ENCODE measurements around the gene MLST8.

DNA sequence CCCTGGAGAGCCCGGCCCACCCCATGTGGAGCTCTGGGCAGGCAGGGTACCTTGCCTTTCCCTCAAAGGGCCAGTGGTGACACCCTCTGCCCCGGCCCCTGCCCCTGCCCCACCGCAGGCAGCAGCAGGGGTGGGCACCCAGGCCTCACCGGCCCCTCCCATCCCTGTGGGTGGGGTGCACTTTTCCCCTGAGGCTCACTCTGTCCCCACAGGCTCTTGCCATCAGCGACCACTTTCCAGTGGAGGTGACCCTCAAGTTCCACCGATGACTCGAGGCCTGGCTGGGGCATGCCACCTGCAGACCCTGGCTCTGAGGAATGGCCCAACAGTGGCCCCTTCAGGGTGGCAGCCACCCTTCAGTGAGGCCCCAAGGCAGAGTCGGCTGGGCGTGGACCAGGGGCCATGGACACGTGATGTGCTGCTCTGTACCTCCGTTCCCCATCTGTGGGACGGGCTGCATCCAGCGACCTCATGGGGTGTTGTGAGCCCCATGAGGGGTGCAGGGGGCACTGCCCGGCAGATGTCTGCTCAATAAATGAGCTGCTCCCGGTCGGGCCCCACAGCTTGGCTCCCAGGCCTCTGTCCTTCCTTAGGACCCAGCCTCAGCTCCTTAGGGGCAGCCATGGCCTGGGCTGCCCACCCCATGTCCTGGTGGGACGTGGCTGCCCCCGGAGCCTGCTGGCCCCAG, 33.0 kb downstream of the MLST8 start:
- TF ChIP-seq, protein P1, sequence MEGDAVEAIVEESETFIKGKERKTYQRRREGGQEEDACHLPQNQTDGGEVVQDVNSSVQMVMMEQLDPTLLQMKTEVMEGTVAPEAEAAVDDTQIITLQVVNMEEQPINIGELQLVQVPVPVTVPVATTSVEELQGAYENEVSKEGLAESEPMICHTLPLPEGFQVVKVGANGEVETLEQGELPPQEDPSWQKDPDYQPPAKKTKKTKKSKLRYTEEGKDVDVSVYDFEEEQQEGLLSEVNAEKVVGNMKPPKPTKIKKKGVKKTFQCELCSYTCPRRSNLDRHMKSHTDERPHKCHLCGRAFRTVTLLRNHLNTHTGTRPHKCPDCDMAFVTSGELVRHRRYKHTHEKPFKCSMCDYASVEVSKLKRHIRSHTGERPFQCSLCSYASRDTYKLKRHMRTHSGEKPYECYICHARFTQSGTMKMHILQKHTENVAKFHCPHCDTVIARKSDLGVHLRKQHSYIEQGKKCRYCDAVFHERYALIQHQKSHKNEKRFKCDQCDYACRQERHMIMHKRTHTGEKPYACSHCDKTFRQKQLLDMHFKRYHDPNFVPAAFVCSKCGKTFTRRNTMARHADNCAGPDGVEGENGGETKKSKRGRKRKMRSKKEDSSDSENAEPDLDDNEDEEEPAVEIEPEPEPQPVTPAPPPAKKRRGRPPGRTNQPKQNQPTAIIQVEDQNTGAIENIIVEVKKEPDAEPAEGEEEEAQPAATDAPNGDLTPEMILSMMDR (IDR thresholded peaks at IDR 0.05; ENCODE audit: low read depth, low read length, missing input control), result no peak
- TF ChIP-seq TAF1 (conservative IDR thresholded peaks at IDR 0.05), result no peak
- no peak for TF ChIP-seq NR2F2 (IDR thresholded peaks at IDR 0.05)
- TF ChIP-seq RAD21 (IDR thresholded peaks at IDR 0.05), result no peak
- TF ChIP-seq, protein P2, sequence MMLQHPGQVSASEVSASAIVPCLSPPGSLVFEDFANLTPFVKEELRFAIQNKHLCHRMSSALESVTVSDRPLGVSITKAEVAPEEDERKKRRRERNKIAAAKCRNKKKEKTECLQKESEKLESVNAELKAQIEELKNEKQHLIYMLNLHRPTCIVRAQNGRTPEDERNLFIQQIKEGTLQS (IDR thresholded peaks at IDR 0.05), result no peak
- no peak for TF ChIP-seq EGR1 (IDR thresholded peaks at IDR 0.05; ENCODE audit: low read depth in 2 of 2)
- no peak for TF ChIP-seq ZBTB33 (IDR thresholded peaks at IDR 0.05)
- TF ChIP-seq GABPA (IDR thresholded peaks at IDR 0.05 in 1 of 2, conservative IDR thresholded peaks at IDR 0.05 in 1 of 2), result no peak
- TF ChIP-seq MAX (IDR thresholded peaks at IDR 0.05), result no peak
- no peak for TF ChIP-seq JUND (IDR thresholded peaks at IDR 0.05)
- no peak for TF ChIP-seq SP1 (IDR thresholded peaks at IDR 0.05)
- no peak for TF ChIP-seq REST (IDR thresholded peaks at IDR 0.05)

Data from liver (tissue), 3 donors.